ENCODE data around the gene MED12L. TPM values are rescaled to one million over a fixed set of nuclear protein-coding genes. Genes with fewer than 3 reads are reported as not detected.
A peak's percentile ranks its signal among the peaks of the same experiment; 100 is the strongest.

The MED12L gene
- total and polyA plus RNA-seq, 12 donors: 0.03 to 4.5 (median 0.71) TPM

DNA sequence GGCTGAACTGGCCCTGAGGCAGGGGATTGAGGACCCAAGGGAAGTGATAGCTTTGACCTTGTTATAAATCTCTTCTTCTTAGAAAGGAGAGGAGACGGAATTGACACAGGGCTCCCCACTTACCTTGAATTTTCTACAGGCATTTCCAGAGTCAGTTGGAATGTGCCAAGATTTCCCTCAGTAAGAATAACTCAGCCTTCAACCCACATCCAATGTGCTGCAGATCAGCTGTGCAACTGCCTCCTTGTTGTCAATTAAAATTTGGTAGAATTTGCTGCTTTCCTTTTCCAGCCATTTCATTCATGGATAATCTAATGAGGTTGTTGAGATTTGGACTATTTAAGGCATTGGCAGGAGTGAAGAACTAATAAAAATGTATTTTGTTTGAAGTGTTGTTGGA is 14.6 kb downstream of the MED12L start:
- no peaks in the 10 kb centered on the region for H3K9me3 ChIP-seq
- intact Hi-C loops (cut with DNase I): no loop called here
- H3K4me3 ChIP-seq: no peak overlapping the region
- no peaks in the 10 kb centered on the region for H3K36me3 ChIP-seq
- peaks cover 0 to 4% (median 0%) of the 10 kb centered on the region in 9 donors for H3K4me1 ChIP-seq
- H3K27ac ChIP-seq: no peak overlapping the region
- TF ChIP-seq, protein P1, sequence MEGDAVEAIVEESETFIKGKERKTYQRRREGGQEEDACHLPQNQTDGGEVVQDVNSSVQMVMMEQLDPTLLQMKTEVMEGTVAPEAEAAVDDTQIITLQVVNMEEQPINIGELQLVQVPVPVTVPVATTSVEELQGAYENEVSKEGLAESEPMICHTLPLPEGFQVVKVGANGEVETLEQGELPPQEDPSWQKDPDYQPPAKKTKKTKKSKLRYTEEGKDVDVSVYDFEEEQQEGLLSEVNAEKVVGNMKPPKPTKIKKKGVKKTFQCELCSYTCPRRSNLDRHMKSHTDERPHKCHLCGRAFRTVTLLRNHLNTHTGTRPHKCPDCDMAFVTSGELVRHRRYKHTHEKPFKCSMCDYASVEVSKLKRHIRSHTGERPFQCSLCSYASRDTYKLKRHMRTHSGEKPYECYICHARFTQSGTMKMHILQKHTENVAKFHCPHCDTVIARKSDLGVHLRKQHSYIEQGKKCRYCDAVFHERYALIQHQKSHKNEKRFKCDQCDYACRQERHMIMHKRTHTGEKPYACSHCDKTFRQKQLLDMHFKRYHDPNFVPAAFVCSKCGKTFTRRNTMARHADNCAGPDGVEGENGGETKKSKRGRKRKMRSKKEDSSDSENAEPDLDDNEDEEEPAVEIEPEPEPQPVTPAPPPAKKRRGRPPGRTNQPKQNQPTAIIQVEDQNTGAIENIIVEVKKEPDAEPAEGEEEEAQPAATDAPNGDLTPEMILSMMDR (IDR thresholded peaks at IDR 0.05): no peak
- no peak for DNase-seq
- 62 to 67% methylated on average over 1 of the region's 1 CpG for WGBS, 2 donors
- no peak for ATAC-seq
- H3K27me3 ChIP-seq: peaks cover 0 to under 1% (median 0%) of the 10 kb centered on the region in 7 donors

DNA sequence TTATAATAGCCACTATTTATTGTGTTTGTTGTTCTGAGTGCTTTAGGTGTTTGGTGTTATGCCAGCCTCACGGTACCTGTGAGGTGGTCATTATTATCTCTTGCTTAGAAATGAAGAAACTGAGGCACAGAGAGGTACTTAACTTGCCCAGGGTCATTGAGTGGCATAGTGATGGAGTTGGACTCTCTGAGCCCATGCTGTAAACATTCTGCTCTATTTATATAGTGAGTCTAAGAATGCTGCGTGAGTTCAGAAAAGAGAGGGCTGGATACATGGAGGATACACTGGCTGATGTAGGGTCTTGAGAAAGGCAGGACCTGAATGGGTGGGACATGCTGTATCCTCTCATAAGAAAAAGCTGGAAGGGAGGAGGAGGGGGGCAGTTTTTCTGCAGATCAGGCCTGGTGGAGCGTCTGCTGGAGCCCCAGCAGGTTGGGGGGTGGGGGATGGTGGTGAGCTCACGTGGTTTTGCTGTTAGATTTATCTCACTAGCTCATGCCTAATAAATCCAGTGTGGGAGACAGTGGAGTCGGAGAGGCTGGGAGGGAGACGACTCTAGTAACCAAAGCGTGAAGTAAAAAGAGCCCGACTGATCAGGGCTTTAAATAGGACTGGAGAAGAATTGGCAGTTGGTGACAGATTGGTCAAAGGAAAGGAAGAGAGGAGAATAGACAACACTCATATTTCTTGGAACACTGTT is 16.0 kb downstream of the MED12L start:
- peak in 4 of 8 donors; percentile 58 to 81 (median 78) for ATAC-seq
- Histone ChIP-seq H3K4me1 (peaks cover 0 to 4% (median 0%) of the 10 kb centered on the region in 9 donors), H3K4me3 (no peak overlapping the region), H3K27me3 (no peaks in the 10 kb centered on the region), H3K9me3 (peaks cover 0 to 2% (median 0%) of the 10 kb centered on the region in 11 donors), H3K27ac (peak overlapping the region in 3 of 10 donors; percentile 44 to 60 (median 58)), H3K36me3 (no peaks in the 10 kb centered on the region)
- TF ChIP-seq, protein P1 (IDR thresholded peaks at IDR 0.05): no peak
- WGBS, 2 donors: 41 to 47% methylated on average over 8 of the region's 8 CpGs
- intact Hi-C loops (cut with DNase I): no loop called here
- peak in 1 of 2 donors; percentile 8 for DNase-seq

DNA sequence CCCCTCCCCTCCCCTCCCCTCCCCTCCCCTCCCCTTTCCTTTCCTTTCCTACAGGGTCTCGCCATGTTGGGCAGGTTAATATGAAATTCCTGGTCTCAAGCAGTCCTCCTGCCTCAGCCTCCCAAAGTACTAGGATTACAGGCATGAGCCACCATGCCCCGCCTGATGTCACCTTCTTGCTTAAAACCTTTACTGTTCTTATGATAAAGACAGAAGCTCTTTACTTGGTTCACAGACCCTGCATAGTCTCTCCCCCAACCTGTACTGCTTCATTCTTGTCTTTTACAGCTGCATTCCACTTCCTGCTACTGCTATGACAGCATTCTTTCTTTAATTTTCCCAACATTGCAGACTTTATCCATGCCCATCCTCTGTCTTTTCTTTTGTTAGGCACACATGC is 20.8 kb downstream of the MED12L start:
- no peak overlapping the region for H3K4me3 ChIP-seq
- no peak overlapping the region for H3K27ac ChIP-seq
- ATAC-seq: no peak
- H3K9me3 ChIP-seq: peaks cover 0 to 8% (median 0%) of the 10 kb centered on the region in 11 donors
- no peaks in the 10 kb centered on the region for H3K27me3 ChIP-seq
- H3K4me1 ChIP-seq: peaks cover 0 to 4% (median 0%) of the 10 kb centered on the region in 9 donors
- H3K36me3 ChIP-seq: no peaks in the 10 kb centered on the region
- TF ChIP-seq, protein P1 (IDR thresholded peaks at IDR 0.05): no peak
- no peak for DNase-seq
- intact Hi-C loops (cut with DNase I): no loop called here
- 95 to 100% methylated on average over 2 of the region's 2 CpGs for WGBS, 2 donors

DNA sequence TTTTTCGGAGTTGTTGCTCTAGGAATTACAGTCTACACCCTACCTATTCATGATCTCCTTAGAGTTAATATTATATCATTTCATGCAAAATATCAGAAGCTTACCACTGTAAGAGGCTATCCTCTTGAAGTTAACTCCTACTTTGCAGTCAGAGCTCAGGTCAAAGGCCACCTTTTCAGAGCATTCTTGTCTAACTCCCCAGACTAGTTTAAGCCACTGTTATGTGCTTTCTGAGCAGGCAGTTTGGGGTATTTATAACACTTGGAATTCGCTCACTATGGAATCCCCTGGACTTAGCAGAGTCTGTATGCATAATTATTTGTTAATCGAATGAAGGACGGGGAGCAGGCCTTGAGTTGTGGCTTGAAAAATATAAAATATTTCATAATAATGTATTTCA is 21.7 kb downstream of the MED12L start:
- H3K4me1 ChIP-seq: peaks cover 0 to 4% (median 0%) of the 10 kb centered on the region in 9 donors
- no peak overlapping the region for H3K4me3 ChIP-seq
- TF ChIP-seq, protein P1 (IDR thresholded peaks at IDR 0.05): no peak
- peaks cover 0 to 8% (median 0%) of the 10 kb centered on the region in 11 donors for H3K9me3 ChIP-seq
- WGBS, 2 donors: 87 to 93% methylated on average over 4 of the region's 4 CpGs
- no peaks in the 10 kb centered on the region for H3K27me3 ChIP-seq
- no peaks in the 10 kb centered on the region for H3K36me3 ChIP-seq
- no peak overlapping the region for H3K27ac ChIP-seq
- ATAC-seq (no peak), DNase-seq (no peak)
- intact Hi-C loops (cut with DNase I): no loop called here

All from heart right ventricle (tissue), 16 donors.